ENCODE results near the gene VWC2L.

The VWC2L gene

DNA sequence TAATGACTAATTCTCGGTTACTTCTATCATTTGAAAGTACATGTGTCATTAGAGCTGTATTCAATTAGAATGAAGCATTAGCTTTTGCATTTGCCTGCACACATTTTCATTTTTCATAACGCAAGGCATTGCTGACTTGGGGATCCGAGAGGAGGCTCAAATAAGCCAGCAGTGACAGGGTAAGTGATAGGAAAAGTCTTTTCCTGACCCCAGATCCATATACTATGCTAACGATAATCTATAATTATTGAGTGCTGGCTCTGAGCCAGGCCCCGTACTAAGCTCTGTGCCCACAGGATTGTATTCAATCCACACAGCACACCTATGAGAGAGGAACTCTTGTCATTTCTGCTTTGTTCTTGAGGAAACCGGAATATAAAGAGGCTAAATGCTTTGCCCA, 168.2 kb downstream of the VWC2L start:
- no peak overlapping the region for H3K27ac ChIP-seq (ENCODE audit: low read depth, low read length)
- TF ChIP-seq EZH2phosphoT487 (IDR thresholded peaks at IDR 0.05; ENCODE audit: borderline replicate concordance, low read length): no peak
- TF ChIP-seq, protein P1, sequence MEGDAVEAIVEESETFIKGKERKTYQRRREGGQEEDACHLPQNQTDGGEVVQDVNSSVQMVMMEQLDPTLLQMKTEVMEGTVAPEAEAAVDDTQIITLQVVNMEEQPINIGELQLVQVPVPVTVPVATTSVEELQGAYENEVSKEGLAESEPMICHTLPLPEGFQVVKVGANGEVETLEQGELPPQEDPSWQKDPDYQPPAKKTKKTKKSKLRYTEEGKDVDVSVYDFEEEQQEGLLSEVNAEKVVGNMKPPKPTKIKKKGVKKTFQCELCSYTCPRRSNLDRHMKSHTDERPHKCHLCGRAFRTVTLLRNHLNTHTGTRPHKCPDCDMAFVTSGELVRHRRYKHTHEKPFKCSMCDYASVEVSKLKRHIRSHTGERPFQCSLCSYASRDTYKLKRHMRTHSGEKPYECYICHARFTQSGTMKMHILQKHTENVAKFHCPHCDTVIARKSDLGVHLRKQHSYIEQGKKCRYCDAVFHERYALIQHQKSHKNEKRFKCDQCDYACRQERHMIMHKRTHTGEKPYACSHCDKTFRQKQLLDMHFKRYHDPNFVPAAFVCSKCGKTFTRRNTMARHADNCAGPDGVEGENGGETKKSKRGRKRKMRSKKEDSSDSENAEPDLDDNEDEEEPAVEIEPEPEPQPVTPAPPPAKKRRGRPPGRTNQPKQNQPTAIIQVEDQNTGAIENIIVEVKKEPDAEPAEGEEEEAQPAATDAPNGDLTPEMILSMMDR (IDR thresholded peaks at IDR 0.05; ENCODE audit: low read depth, low read length, poor library complexity, severe bottlenecking): no peak

DNA sequence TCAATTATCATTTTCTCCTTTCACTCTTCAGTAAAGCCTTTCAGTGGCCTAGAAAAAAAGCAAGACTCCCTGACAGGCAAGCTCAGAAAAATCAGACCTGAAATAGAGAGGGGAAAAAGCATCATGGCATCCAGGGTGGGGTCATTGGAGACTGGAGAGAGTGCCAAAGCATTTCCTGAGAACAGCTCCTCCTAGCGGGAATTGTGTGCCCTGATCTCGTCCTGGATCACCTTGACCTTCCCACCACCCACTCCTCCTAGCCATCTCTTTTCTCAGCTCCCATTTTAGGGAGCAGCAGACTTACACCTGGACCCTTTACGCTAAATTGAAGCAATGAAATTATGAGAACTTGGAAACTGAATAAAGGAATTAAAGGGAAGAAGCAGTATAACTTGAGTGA, 176.6 kb downstream of the VWC2L start:
- Histone ChIP-seq H3K9me3 (ENCODE audit: control insufficient read depth, insufficient read depth, low read length) (no peaks in the 10 kb centered on the region), H3K4me3 (ENCODE audit: low read length) (no peak overlapping the region), H3F3A (ENCODE audit: control insufficient read depth, insufficient read depth) (no peaks in the 10 kb centered on the region), H3K4me2 (ENCODE audit: low read length) (no peak overlapping the region), H3K36me3 (ENCODE audit: control insufficient read depth, low read length) (no peaks in the 10 kb centered on the region), H3K79me2 (ENCODE audit: control insufficient read depth, low read length) (no peaks in the 10 kb centered on the region), H4K20me1 (ENCODE audit: control insufficient read depth, insufficient read depth, low read depth, low read length) (no peaks in the 10 kb centered on the region), H3K9me2 (replicated peaks; ENCODE audit: control insufficient read depth, low read length) (no peaks in the 10 kb centered on the region), H3K27ac (ENCODE audit: low read depth, low read length) (no peak overlapping the region), H3K27me3 (ENCODE audit: control insufficient read depth, low read length) (no peaks in the 10 kb centered on the region), H3K4me1 (ENCODE audit: control insufficient read depth, low read length) (no peaks in the 10 kb centered on the region)
- TF ChIP-seq, protein P1 (IDR thresholded peaks at IDR 0.05; ENCODE audit: low read depth, low read length, poor library complexity, severe bottlenecking): peak; percentile 58
- TF ChIP-seq EZH2phosphoT487 (IDR thresholded peaks at IDR 0.05; ENCODE audit: borderline replicate concordance, low read length): no peak

More for the DNA sequence above, 168.2 kb downstream of the VWC2L start:
- Histone ChIP-seq H3K27me3 (ENCODE audit: control insufficient read depth, low read length) (0 out of 2 replicates have a peak, but pooled peaks cover 4% of the 10 kb centered on the region), H3K4me2 (ENCODE audit: low read length) (no peak overlapping the region), H3F3A (ENCODE audit: control insufficient read depth, insufficient read depth) (no peaks in the 10 kb centered on the region), H3K4me1 (ENCODE audit: control insufficient read depth, low read length) (no peaks in the 10 kb centered on the region), H3K4me3 (ENCODE audit: low read length) (no peak overlapping the region), H3K9me2 (replicated peaks; ENCODE audit: control insufficient read depth, low read length) (no peaks in the 10 kb centered on the region), H3K9me3 (ENCODE audit: control insufficient read depth, insufficient read depth, low read length) (no peaks in the 10 kb centered on the region), H4K20me1 (ENCODE audit: control insufficient read depth, insufficient read depth, low read depth, low read length) (no peaks in the 10 kb centered on the region), H3K36me3 (ENCODE audit: control insufficient read depth, low read length) (no peaks in the 10 kb centered on the region), H3K79me2 (ENCODE audit: control insufficient read depth, low read length) (no peaks in the 10 kb centered on the region)

DNA sequence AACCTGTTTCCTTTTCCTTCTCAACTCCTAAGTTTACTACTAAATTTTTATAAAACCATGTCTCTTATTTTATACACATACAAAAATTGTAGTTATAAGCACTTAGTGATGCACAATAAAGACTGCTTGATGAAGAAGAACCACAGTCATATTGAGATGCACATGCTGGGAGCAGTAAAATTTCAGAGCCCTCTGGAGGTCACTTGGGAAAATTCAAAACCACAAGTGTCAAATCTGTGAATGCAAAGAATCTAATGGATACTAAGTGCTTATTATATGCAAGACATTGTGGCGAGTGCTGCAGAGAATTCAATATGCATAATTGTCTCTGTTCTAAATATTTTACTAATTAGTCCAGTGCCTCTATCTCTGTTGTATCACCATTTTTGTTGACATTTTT, 180.5 kb downstream of the VWC2L start:
- H3K4me3 ChIP-seq (ENCODE audit: low read length): no peak overlapping the region
- H3K79me2 ChIP-seq (ENCODE audit: control insufficient read depth, low read length): no peaks in the 10 kb centered on the region
- H3K27ac ChIP-seq (ENCODE audit: low read depth, low read length): no peak overlapping the region
- no peaks in the 10 kb centered on the region for H3K4me1 ChIP-seq (ENCODE audit: control insufficient read depth, low read length)
- no peak overlapping the region for H3K4me2 ChIP-seq (ENCODE audit: low read length)
- no peaks in the 10 kb centered on the region for H4K20me1 ChIP-seq (ENCODE audit: control insufficient read depth, insufficient read depth, low read depth, low read length)
- H3F3A ChIP-seq (ENCODE audit: control insufficient read depth, insufficient read depth): no peaks in the 10 kb centered on the region
- TF ChIP-seq, protein P1 (IDR thresholded peaks at IDR 0.05; ENCODE audit: low read depth, low read length, poor library complexity, severe bottlenecking): no peak
- TF ChIP-seq EZH2phosphoT487 (IDR thresholded peaks at IDR 0.05; ENCODE audit: borderline replicate concordance, low read length): no peak
- H3K27me3 ChIP-seq (ENCODE audit: control insufficient read depth, low read length): no peaks in the 10 kb centered on the region
- H3K36me3 ChIP-seq (ENCODE audit: control insufficient read depth, low read length): no peaks in the 10 kb centered on the region
- no peaks in the 10 kb centered on the region for H3K9me2 ChIP-seq (replicated peaks; ENCODE audit: control insufficient read depth, low read length)
- no peaks in the 10 kb centered on the region for H3K9me3 ChIP-seq (ENCODE audit: control insufficient read depth, insufficient read depth, low read length)
